ENCODE measurements around the gene GREB1L. TPM values are rescaled to one million over a fixed set of nuclear protein-coding genes. Genes with fewer than 3 reads are reported as not detected.
A peak's percentile ranks its signal among the peaks of the same experiment; 100 is the strongest.

The GREB1L gene
- total RNA-seq (under 1 TPM; 0.55 to 0.67 TPM), polyA plus RNA-seq (ENCODE audit: insufficient read length in 6 of 6) (1 to 10 TPM in 1 of 6 donors, under 1 TPM in 5; 0.37 to 1.3 (median 0.83) TPM)
- long read RNA-seq, donor 1 = 0 reads
- long read RNA-seq, donor 2 = 0 reads
- long read RNA-seq, donor 3 = 0 reads
- long read RNA-seq, donor 4 = 0 reads
- long read RNA-seq, donor 5 = 0 reads
- long read RNA-seq, donor 6 = 0 reads
- long read RNA-seq, donor 7 = 0 reads
- long read RNA-seq, donor 8 = 0 reads
- long read RNA-seq, donor 9 = 0 reads
- long read RNA-seq, donor 10 = 0 reads
- long read RNA-seq, donor 11 = 0 reads
- long read RNA-seq, donor 12 = 0 reads

DNA sequence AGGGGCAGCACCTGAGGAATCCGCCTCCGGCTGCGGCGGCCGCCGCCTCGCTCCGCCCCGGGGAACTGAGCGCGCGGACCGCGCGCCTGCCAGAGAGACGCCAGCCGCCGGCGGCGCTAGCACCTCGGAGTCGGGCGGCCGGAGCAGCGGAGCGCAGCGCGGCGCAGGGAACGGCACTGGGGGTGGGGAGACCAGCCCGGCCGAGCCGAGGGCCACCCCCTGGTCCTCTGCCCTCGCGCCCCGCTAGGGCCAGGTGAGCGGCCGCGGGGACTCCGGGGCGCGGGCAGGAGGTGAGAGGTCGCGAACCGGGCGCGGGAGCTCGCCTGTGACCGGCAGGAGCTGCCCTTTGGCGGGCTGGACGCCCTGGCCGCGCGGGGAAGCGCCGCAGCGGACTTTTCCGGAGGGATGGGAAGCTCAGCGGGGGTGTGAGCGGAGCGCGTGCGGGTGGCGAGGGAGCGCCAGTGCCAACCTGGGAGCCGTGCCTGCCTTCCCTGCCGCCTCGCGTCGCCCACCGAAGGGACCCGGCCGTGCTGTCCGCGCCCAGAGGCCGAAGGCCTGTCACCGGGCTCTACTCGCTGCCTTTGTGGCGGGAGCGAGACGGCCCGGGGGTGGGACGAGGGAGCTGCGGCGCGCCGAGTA is at the start of gene GREB1L:
Gene GREB1L, plus strand, starts transcription at position 92 of the 639 bp plus-strand sequence. CDS start 141,287 bp downstream, outside the sequence.
- TF ChIP-seq, protein P1, sequence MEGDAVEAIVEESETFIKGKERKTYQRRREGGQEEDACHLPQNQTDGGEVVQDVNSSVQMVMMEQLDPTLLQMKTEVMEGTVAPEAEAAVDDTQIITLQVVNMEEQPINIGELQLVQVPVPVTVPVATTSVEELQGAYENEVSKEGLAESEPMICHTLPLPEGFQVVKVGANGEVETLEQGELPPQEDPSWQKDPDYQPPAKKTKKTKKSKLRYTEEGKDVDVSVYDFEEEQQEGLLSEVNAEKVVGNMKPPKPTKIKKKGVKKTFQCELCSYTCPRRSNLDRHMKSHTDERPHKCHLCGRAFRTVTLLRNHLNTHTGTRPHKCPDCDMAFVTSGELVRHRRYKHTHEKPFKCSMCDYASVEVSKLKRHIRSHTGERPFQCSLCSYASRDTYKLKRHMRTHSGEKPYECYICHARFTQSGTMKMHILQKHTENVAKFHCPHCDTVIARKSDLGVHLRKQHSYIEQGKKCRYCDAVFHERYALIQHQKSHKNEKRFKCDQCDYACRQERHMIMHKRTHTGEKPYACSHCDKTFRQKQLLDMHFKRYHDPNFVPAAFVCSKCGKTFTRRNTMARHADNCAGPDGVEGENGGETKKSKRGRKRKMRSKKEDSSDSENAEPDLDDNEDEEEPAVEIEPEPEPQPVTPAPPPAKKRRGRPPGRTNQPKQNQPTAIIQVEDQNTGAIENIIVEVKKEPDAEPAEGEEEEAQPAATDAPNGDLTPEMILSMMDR (IDR thresholded peaks at IDR 0.05) = no peak
- Histone ChIP-seq H3K27me3 (peaks cover 40 to 74% of the 10 kb centered on the region in 2 donors), H3K27ac (no peak within 1 kb of the TSS), H3K4me1 (peaks cover 14 to 21% of the 10 kb centered on the region in 2 donors), H3K36me3 (no peaks in the 10 kb centered on the region), H3K4me3 (peak within 1 kb of the TSS; percentile 34 to 41), H3K9me3 (no peaks in the 10 kb centered on the region)
- peak; percentile 96 for ATAC-seq
- DNase-seq = peak; percentile 42 to 84 (median 56)
- intact Hi-C loops (cut with DNase I) = no loop called here

DNA sequence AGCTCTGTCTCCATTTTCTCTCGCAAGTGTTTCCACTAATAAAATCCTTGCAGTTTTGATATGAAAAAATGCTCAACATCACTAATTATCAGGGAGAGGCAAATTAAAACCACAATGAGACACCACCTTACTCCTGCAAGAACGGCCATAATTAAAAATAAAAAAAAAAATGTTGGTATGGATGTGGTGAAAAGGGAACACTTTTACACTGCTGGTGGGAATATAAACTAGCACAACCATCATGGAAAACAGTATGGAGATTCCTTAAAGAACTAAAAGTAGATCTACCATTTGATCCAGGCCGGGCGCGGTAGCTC is 49.8 kb upstream of the GREB1L start:
- DNase-seq (no peak), ATAC-seq (no peak)
- Histone ChIP-seq H3K36me3 (no peaks in the 10 kb centered on the region), H3K27ac (no peak overlapping the region), H3K4me1 (no peaks in the 10 kb centered on the region), H3K27me3 (peaks cover 0 to 7% of the 10 kb centered on the region in 2 donors), H3K9me3 (no peaks in the 10 kb centered on the region), H3K4me3 (no peak overlapping the region)
- intact Hi-C loops (cut with DNase I) = loop anchor here (10.0 kb wide), 1 partner anchor 253 kb away; no protein-coding TSS in a partner anchor
- TF ChIP-seq, protein P1 (IDR thresholded peaks at IDR 0.05) = no peak

DNA sequence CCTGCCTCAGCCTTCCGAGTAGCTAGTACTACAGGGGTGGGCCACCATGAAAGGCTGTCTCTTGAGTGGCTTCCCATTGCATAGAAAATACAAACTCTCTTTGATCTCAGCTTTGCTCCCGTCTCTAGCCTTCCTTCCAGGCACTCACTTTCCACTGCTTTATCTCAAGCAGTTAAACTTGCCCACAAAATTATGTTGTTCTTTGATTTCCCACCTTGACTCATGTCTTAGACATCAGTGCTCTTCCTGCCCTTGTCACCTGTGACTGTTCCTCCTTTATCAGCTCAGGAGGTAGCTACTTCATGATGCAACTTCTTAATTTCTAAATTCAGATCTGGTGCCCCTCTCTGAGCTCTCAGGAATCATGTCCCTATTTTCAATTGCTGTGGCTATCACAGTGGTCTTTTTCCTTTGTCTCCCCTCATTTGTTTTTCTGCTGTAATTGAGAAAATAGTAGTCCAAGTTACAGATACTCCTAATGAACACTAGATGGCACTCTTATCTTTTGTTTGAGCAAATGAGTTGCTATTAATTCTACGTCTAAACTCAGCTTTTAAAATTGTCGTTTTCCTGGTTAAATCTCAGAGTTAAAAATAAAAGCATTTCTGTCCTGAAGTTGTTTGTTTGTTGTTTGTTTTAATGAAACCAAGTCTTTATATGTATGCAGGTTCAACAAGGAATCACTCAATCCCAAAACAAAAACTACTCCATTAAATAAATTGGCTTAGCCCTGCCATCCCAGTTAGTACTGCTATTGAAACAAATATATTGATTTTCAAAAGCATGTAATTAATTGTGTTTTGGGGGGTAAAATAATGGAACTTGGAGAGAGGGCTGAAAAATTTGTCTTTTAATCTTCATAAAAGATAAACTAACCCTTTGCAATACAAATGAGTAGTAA is 46.9 kb upstream of the GREB1L start:
- intact Hi-C loops (cut with DNase I) = loop anchor here (10.0 kb wide), 1 partner anchor 250 kb away; no protein-coding TSS in a partner anchor
- no peaks in the 10 kb centered on the region for H3K9me3 ChIP-seq
- ATAC-seq (peak; percentile 77), DNase-seq (peak in 2 of 4 donors; percentile 44 to 46)
- H3K4me1 ChIP-seq = no peaks in the 10 kb centered on the region
- H3K27ac ChIP-seq = no peak overlapping the region
- TF ChIP-seq, protein P1 (IDR thresholded peaks at IDR 0.05) = peak; percentile 58 to 76
- no peaks in the 10 kb centered on the region for H3K36me3 ChIP-seq
- peaks cover 0 to 18% of the 10 kb centered on the region in 2 donors for H3K27me3 ChIP-seq
- no peak overlapping the region for H3K4me3 ChIP-seq

DNA sequence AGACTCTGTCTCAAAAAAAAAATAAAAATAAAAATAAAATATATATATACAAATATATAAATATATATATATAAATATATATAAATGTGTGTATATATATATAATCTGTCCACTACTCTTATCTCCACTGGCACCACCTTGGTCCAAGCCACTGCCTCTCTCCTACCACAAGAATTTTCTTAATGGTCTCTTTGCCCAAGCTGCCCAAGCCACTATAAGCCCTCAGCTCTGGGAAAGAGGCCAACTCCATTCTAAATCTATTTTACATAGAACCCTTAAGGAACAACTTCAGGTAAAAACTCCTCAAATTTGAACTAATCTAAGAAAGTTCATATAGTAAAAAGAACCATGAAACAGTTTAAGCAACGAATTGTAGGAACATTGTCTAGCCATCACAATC is 45.6 kb upstream of the GREB1L start:
- ATAC-seq = peak; percentile 54
- TF ChIP-seq, protein P1 (IDR thresholded peaks at IDR 0.05) = no peak
- H3K27ac ChIP-seq = no peak overlapping the region
- intact Hi-C loops (cut with DNase I) = loop anchor here (10.0 kb wide), 1 partner anchor 248 kb away; no protein-coding TSS in a partner anchor
- no peaks in the 10 kb centered on the region for H3K9me3 ChIP-seq
- no peaks in the 10 kb centered on the region for H3K36me3 ChIP-seq
- H3K27me3 ChIP-seq = peaks cover 0 to 18% of the 10 kb centered on the region in 2 donors
- H3K4me1 ChIP-seq = no peaks in the 10 kb centered on the region
- DNase-seq = peak in 2 of 4 donors; percentile 6 to 48
- H3K4me3 ChIP-seq = no peak overlapping the region

Measured in left lung (tissue), 14 donors.